CD4-positive, alpha-beta T cell treated with Interferon alpha-2 for 1 hour (primary cell): ENCODE data around the gene ZNF582.

Source experiments
- DNase-seq, 2 donors: peaks; one replicate each; pipeline ENCODE4 v3.0.0-alpha.2; 2020 to 2022

The ZNF582 gene

GRCh38 chr19:56393119-56394012 is at the start of gene ZNF582:
ZNF582 (minus strand) TSS chr19:56393534; CDS start chr19:56391752, 1,782 bp downstream.
- DNase-seq: peak; percentile 96

DNA sequence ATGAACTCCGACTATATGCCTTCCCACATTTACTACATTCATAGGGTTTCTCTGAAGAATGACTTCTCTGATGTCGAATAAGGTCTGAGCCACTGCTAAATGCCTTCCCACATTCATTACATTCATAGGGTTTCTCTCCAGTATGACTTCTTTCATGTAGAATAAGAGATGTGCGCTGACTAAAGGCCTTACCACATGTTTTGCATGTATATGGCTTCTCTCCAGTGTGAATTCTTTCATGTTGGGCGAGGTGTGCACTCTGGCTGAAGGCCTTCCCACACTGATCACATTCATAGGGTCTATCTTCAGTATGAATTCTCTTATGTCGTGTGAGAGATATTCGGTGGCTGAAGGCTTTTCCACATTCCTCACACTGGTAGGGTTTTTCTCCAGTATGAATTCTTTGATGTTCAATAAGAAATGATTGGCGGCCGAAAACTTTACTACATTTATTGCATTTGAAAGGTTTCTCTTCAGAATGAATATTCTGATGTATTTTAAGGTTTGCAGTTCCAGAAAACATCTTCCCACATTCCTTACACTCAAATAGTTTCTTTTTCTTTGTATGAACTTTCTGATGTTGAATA is 48.0 kb upstream of the ZNF582 start:
- no peak for DNase-seq

GRCh38 chr19:56423985-56424353 is 30.6 kb upstream of the ZNF582 start:
- no peak for DNase-seq

GRCh38 chr19:56423276-56423984 is 30.1 kb upstream of the ZNF582 start:
- no peak for DNase-seq

GRCh38 chr19:56405062-56405461 is 11.7 kb upstream of the ZNF582 start:
- no peak for DNase-seq

- DNase-seq: peak; percentile 13 to 25
Observed at GRCh38 chr19:56404705-56405056, 11.3 kb upstream of the ZNF582 start.

DNA sequence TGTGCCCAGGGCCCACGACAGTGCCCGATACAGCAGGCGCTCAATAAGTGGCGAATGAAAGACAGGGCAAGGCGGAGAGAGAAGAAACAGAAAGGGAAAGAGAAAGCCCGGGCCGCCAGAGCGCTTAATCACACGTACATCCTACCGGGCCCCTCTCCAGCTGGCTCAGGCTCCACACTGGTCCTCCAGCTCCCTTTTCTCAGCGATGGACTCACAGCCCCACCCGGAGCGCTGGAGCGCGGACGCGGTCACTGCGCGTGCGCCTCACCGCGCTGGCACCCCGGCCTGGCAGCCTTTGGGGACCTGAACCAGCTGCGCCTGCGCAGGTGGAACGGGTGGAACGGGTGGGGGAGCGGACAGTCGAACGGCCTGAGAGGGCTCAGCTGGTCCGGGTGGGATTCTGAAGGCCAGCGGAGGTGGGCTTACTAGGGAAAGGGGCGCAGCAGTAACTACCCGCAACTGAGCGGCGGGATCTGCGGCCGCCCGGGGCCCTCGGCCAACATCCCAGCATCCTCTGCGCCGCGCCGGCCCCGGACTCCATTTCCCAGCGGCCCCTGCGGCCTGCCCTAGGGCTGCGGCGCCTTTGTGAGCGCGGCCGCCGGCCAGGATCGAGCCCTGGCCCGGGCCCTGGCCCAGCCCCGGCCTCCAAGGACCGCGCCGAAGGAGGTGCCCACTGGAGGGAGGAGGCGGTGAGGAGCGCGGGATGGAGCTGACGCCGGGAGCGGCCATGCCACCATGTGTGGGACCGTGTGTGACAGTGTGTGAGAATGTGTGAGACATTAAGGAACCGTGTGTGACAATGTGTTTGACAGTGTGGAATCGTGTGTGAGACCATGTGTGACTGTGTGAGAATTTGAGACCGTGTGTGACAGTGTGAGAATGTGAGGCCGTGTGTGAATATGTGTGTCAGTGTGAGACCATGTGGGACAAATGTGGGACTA is 10.7 kb upstream of the ZNF582 start, which contains the start of gene ZNF583:
TSS of gene ZNF583 (plus strand) at position 569 of the 941 bp plus-strand sequence. CDS start 2,783 bp downstream, outside the sequence.
- peak; percentile 92 to 94 for DNase-seq

DNA sequence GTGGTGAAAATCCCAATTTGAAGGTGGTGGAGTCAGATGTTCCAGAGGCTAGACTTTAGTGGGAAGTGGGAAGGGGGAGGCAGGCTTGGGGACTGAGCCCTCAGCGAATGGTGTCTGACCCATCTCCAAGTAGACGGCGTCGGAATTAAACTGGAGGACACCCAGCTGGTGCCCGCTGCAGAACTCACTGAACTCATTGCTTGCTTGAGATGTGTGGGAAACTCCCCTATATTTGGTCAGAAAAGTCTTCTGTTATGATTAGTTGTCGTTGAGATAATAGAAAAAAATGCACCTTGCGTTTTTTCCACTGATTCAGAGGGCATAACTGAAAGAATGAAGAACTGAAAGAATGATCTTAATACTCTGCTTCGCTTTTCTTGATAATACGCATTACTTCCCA is 9.9 kb upstream of the ZNF582 start:
- no peak for DNase-seq

GRCh38 chr19:56400485-56400884 is 7.2 kb upstream of the ZNF582 start:
- DNase-seq: no peak

DNA sequence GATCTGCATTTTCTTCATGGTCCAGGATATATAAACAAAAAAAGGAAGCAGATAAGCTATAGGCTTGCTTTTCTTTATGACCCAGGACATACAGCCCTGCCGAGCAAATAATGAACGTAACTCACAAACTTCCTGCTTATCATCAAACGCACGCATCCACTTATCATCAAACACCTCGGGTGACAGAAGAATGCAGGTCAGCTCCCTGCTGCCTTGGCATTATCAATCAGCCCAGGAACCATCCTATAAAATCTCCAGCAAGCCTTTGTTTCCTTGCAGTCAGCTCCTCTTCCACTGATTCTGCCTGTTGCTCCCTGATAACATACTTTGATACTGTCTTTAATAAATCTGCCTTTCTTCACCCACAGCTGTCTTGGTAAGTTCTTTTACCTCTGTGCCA is 5.5 kb upstream of the ZNF582 start:
- DNase-seq: no peak

GRCh38 chr19:56383826-56384605 is 9.3 kb downstream of the ZNF582 start:
- DNase-seq: no peak

GRCh38 chr19:56377105-56377924 is 16.0 kb downstream of the ZNF582 start:
- no peak for DNase-seq

- no peak for DNase-seq
Observed at GRCh38 chr19:56372281-56372680, 21.1 kb downstream of the ZNF582 start.

GRCh38 chr19:56369886-56370676 is 23.3 kb downstream of the ZNF582 start:
- DNase-seq: no peak

- peak; percentile 82 to 93 for DNase-seq
Observed at GRCh38 chr19:56367829-56368711, 25.3 kb downstream of the ZNF582 start.

DNA sequence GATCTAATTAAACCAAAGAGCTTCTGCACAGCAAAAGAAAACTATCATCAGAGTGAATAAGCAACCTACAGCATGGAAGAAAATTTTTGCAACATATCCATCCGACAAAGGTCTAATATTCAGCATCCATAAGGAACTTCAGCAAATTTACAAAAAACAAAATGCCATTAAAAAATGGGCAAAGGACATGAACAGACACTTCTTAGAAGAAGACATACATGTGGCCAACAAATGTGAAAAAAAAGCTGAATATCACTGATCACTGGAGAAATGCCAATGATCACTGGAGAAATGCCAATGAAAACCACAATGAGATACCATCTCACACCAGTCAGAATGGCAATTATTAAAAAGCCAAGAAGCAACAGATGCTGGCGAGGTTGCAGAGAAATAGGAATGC is 32.5 kb downstream of the ZNF582 start:
- no peak for DNase-seq

DNA sequence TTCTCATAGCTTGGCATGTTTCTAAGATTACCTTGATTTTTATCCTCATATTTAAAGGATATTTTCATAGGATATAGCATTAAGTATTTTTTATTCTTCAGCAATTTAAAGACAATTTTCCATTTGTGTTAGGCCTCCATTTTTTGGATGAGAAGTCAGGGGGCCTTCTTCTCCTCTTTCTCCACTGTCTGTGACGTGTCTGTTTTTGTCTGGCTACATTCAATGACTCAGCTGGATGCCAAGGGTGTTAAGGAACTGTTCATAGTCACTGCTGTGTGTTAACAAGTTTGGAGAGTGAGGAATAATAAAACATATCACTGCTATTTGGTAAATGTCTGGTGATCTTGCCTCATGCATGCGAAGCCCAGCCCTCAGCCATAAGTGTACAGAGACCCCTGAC is 36.4 kb downstream of the ZNF582 start:
- no peak for DNase-seq

DNA sequence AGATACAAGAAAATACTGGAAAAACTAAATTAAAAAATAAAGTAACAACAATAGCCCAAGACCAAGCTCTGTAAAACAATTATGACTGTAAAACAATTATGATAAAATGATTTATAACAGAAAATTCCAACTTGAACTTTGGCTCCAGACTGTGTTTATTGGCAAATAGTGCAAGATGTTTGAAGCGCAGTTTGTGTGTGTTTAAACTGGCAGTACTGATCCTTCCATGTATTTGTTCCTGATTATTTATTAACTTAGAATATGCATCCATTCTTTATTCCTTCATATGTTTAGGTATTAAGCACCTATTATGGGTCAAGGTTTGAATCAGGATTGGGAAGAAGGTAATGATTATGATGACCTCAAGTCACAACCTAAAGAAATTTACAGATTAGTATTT is 37.8 kb downstream of the ZNF582 start:
- no peak for DNase-seq

GRCh38 chr19:56351208-56351607 is 42.1 kb downstream of the ZNF582 start:
- DNase-seq: no peak
